OCI-LY7 (cell line): ENCODE measurements around the gene HJURP. TPM values are rescaled to one million over a fixed set of nuclear protein-coding genes. Genes with fewer than 3 reads are reported as not detected.

Experiments
- BruUV-seq: library from RNA; stranded (reverse); fragments of 400-500 nt; replicated peaks from 2 replicates; lab custom pipeline; 2021; lab: Mats Ljungman, UMichigan
- CTCF ChIA-PET: fragments of 300-600 bp; sonication (Branson Sonifier 250); formaldehyde crosslinking; loops from one replicate; lab custom pipeline; 2022; ENCODE audit warnings: antibody characterized with exemption; ENCODE audit not compliant: unreplicated experiment; lab: Charles Lee
- POLR2A ChIA-PET: fragments of 300-600 bp; sonication (Branson Sonifier 250); formaldehyde crosslinking; loops from one replicate; lab custom pipeline; 2022; ENCODE audit warnings: antibody characterized with exemption; lab: Charles Lee
- DNase-seq: peaks from one replicate; pipeline ENCODE4 v3.0.0-alpha.2; 2015; ENCODE audit warnings: low spot score
- H2AFZ ChIP-seq: fragments of 200-600 bp; sonication (generic), shearing (Covaris generic); 2 replicates; pipeline ENCODE4 v1.6.1; 2014; ENCODE audit warnings: mild to moderate bottlenecking, antibody characterized with exemption, low read length, moderate library complexity
- H3K27ac ChIP-seq: fragments of 200-600 bp; sonication (generic); 2 replicates; pipeline ENCODE4 v1.5.1; 2014; ENCODE audit warnings: mixed run types, low read depth, mild to moderate bottlenecking, moderate library complexity, low read length, inconsistent platforms; ENCODE audit not compliant: poor library complexity, severe bottlenecking
- H3K36me3 ChIP-seq: fragments of 200-600 bp; sonication (generic); 2 replicates; pipeline ENCODE4 v1.6.1; 2014; ENCODE audit warnings: mild to moderate bottlenecking, antibody characterized with exemption, low read length, moderate library complexity, mixed read lengths; ENCODE audit not compliant: insufficient read depth
- H3K4me1 ChIP-seq: fragments of 200-600 bp; sonication (generic); 2 replicates; pipeline ENCODE4 v1.5.1; 2014; ENCODE audit warnings: mild to moderate bottlenecking, low read length; ENCODE audit not compliant: insufficient read depth, poor library complexity, severe bottlenecking
- H3K4me2 ChIP-seq: fragments of 200-600 bp; sonication (generic); 2 replicates; pipeline ENCODE4 v1.6.1; 2014; ENCODE audit warnings: mild to moderate bottlenecking, low read length
- H3K4me3 ChIP-seq: fragments of 200-600 bp; sonication (generic); 2 replicates; pipeline ENCODE4 v1.5.1; 2014; ENCODE audit warnings: mild to moderate bottlenecking, low read depth, low read length; ENCODE audit not compliant: poor library complexity, severe bottlenecking
- H3K79me2 ChIP-seq: fragments of 200-600 bp; sonication (generic); 2 replicates; pipeline ENCODE4 v1.6.1; 2016; ENCODE audit warnings: low read depth, mild to moderate bottlenecking, low read length, moderate library complexity, mixed read lengths; ENCODE audit not compliant: insufficient read depth
- H3K9me2 ChIP-seq: fragments of 200-600 bp; sonication (generic); 2 replicates; pipeline ENCODE4 v1.6.1; 2016; ENCODE audit warnings: mild to moderate bottlenecking, low read length, mixed read lengths; ENCODE audit not compliant: insufficient read depth
- H3K9me3 ChIP-seq: fragments of 200-600 bp; sonication (generic); 2 replicates; pipeline ENCODE4 v1.6.1; 2014; ENCODE audit warnings: mild to moderate bottlenecking, mixed run types, low read length, mixed read lengths
- H4K20me1 ChIP-seq: fragments of 200-600 bp; sonication (generic); 2 replicates; pipeline ENCODE4 v1.6.1; 2014; ENCODE audit warnings: mild to moderate bottlenecking, antibody characterized with exemption, low read length, moderate library complexity, mixed read lengths; ENCODE audit not compliant: insufficient read depth
- CTCF ChIP-seq: fragments of 200-600 bp; sonication (generic); conservative IDR thresholded peaks from 2 replicates; pipeline ENCODE4 v1.5.1; 2014; ENCODE audit warnings: mild to moderate bottlenecking, antibody characterized with exemption, low read length, moderate library complexity, mixed read lengths
- EZH2phosphoT487 ChIP-seq: fragments of 200-600 bp; sonication (generic); IDR thresholded peaks from 2 replicates; pipeline ENCODE4 v1.6.1; 2018; ENCODE audit warnings: low read depth, borderline replicate concordance, mild to moderate bottlenecking, mixed run types, antibody characterized with exemption, low read length, moderate library complexity, mixed read lengths
- intact Hi-C: fragments of 100-400 bp; cut with micrococcal nuclease; formaldehyde crosslinking; loops from one replicate; pipeline ENCODE4 v1.10.0; 2022; ENCODE audit not compliant: unreplicated experiment
- total RNA-seq, 2 experiments: library from RNA; depleted of rRNA in 1 of 2; stranded (reverse); fragments of >200 nt in 1 of 2; shearing (Covaris generic) in 1 of 2; gene quantifications; 2 replicates each; pipeline ENCODE4 v1.2.3, GENCODE V29; 2014 to 2022

The HJURP gene
- total RNA-seq, 2 experiments from 2014 or later: 94.3 to 122 TPM

- DNase-seq: no peak
- Histone ChIP-seq H3K4me3 (no peak overlapping the region), H3K4me1 (no peaks in the 10 kb centered on the region), H3K9me3 (no peaks in the 10 kb centered on the region), H3K36me3 (no peaks in the 10 kb centered on the region), H2AFZ (no peak overlapping the region), H3K79me2 (no peaks in the 10 kb centered on the region), H3K9me2 (no peaks in the 10 kb centered on the region), H3K27ac (no peak overlapping the region), H4K20me1 (no peaks in the 10 kb centered on the region), H3K4me2 (no peak overlapping the region)
- BruUV-seq: no TSS peak
- ChIA-PET POLR2A (no interaction called here), CTCF (no interaction called here)
- TF ChIP-seq EZH2phosphoT487 (no peak), CTCF (no peak)
- intact Hi-C loops: no loop called here
These were observed 36.2 kb downstream of the HJURP start for GRCh38 chr2:233817995-233818638.

GRCh38 chr2:233817361-233817911, 36.9 kb downstream of the HJURP start:
- Histone ChIP-seq H4K20me1 (no peaks in the 10 kb centered on the region), H3K4me3 (no peak overlapping the region), H3K4me1 (no peaks in the 10 kb centered on the region), H3K9me3 (no peaks in the 10 kb centered on the region), H3K79me2 (no peaks in the 10 kb centered on the region), H3K27ac (no peak overlapping the region), H3K4me2 (no peak overlapping the region), H3K9me2 (no peaks in the 10 kb centered on the region), H3K36me3 (no peaks in the 10 kb centered on the region), H2AFZ (no peak overlapping the region)
- DNase-seq: no peak
- intact Hi-C loops: no loop called here
- POLR2A ChIA-PET: no interaction called here
- TF ChIP-seq CTCF: no peak
- TF ChIP-seq EZH2phosphoT487: no peak
- no TSS peak for BruUV-seq
- CTCF ChIA-PET: interaction anchor here (1.0 kb wide), 1 partner anchor 47 kb away, joined by 3 read pairs; no protein-coding TSS in a partner anchor

GRCh38 chr2:233816771-233817170, 37.6 kb downstream of the HJURP start:
- Histone ChIP-seq H3K9me2 (no peaks in the 10 kb centered on the region), H3K79me2 (no peaks in the 10 kb centered on the region), H3K4me2 (no peak overlapping the region), H3K4me1 (no peaks in the 10 kb centered on the region), H3K27ac (no peak overlapping the region), H3K9me3 (no peaks in the 10 kb centered on the region), H3K36me3 (no peaks in the 10 kb centered on the region), H3K4me3 (no peak overlapping the region), H2AFZ (no peak overlapping the region), H4K20me1 (no peaks in the 10 kb centered on the region)
- no peak for TF ChIP-seq CTCF
- no peak for TF ChIP-seq EZH2phosphoT487
- intact Hi-C loops: no loop called here
- no peak for DNase-seq
- no TSS peak for BruUV-seq
- POLR2A ChIA-PET: interaction anchor here (0.7 kb wide), 1 partner anchor 1216 kb away, joined by 3 read pairs; no protein-coding TSS in a partner anchor
- CTCF ChIA-PET: interaction anchor here (1.0 kb wide), 1 partner anchor 48 kb away, joined by 3 read pairs; no protein-coding TSS in a partner anchor
